GM20000 (cell line): Measurements from ENCODE around the gene KCTD14.
"Not testable (repeated sequence)": the region's sequence is repeated elsewhere in the genome, so short reads cannot be mapped to it uniquely, and the experiment has no call there.

Source experiments
- DNase-seq: peaks from one replicate; pipeline ENCODE4 v3.0.0; 2012; ENCODE audit warnings: low spot score
- TF ChIP-seq, protein P1 (sequence below): IDR thresholded peaks from 2 replicates; pipeline ENCODE4 v1.5.1; 2012; ENCODE audit warnings: mild to moderate bottlenecking, control low read depth; ENCODE audit errors: extremely low read depth, missing control alignments

Gene KCTD14

GRCh38 chr11:77999446-78000030 is 23.5 kb downstream of the KCTD14 start:
- TF ChIP-seq, protein P1, sequence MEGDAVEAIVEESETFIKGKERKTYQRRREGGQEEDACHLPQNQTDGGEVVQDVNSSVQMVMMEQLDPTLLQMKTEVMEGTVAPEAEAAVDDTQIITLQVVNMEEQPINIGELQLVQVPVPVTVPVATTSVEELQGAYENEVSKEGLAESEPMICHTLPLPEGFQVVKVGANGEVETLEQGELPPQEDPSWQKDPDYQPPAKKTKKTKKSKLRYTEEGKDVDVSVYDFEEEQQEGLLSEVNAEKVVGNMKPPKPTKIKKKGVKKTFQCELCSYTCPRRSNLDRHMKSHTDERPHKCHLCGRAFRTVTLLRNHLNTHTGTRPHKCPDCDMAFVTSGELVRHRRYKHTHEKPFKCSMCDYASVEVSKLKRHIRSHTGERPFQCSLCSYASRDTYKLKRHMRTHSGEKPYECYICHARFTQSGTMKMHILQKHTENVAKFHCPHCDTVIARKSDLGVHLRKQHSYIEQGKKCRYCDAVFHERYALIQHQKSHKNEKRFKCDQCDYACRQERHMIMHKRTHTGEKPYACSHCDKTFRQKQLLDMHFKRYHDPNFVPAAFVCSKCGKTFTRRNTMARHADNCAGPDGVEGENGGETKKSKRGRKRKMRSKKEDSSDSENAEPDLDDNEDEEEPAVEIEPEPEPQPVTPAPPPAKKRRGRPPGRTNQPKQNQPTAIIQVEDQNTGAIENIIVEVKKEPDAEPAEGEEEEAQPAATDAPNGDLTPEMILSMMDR: no peak
- no peak for DNase-seq

DNA sequence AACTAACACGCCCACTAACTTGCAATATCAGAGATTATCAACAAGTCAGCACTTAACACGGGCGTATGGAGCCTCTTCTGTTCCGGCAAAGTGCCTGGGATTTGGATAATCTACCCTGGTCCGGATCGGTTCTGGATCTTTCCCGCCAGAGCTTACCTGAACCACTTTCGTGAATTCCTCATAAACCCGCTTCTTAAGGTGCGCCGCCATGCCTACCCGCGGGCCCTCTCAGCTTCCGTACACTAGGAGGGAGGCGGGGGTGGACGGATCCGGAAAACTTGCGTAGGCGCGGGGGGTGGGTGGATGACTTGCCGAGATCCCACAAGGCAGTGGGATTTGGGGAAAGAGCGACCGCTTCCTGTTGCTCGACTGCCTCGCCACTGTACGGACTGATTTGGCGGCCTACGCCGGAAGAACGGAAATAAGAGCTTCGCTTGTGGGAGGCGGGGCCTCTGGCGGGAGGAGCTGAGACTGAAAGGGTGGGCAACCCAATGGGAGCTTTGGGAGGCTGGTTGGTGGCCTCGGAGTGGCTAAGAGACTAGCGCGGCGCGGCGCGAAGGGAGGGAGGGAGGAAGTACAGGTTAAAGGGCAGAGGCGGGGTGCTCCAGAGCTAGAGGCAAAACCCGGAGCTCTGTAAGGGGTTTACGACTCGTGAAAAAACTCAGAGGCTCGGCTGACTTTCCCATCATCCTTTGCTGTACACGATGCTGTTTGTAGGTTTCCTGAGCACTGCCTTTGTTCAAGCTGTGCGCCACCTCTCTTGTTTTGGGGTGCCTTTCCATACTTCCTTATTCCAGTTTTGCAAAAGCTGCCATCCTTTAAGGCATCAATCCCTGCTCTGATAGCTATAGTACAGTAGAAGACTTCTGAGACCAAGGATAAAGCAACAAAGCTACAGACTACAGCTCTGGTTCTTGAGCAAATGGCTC is 28.4 kb downstream of the KCTD14 start, which contains the start of gene INTS4:
INTS4 (minus strand) TSS at position 235 of the 929 bp plus-strand sequence; CDS start at position 210, 25 bp downstream.
- TF ChIP-seq, protein P1: no peak
- DNase-seq: peak; percentile 90

DNA sequence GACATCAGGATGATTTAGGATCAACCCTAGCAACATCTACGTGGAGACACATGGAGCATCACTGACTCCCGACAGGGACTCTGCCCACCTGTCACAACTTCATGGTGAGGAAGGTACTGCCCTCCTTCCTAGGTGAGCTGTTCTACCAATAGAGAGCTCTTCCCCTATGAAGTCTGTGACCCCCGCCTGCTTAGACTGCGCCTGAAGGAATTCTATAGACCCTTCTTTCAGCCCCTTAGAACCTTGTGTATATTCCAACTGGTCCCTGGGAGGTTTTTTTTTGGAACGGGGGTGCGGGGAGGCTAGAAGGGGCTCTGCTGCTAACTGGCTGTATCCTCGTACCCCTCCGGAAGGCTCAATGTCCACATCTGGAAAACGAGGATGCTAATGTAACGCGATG is 29.2 kb downstream of the KCTD14 start:
- no peak for DNase-seq
- TF ChIP-seq, protein P1: no peak

DNA sequence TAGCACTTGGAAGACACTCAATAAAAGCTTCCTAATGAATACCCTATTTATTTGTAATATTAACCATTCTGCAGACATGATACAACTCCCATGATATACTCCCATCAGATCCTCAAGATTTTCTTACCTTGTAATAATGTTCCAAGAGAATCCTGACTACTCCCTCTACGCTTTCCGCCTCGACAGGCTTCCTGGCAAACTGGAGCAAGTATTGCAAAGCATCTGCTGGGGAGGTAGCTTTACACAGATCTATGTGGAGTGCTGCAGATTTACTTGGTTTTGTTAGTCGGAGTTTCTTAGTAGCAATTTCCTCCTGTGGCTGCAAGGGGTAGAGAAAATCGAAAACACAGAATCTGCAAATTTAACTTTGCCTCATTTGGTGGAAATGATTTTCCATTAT is 32.1 kb downstream of the KCTD14 start:
- no peak for DNase-seq
- TF ChIP-seq, protein P1: no peak

DNA sequence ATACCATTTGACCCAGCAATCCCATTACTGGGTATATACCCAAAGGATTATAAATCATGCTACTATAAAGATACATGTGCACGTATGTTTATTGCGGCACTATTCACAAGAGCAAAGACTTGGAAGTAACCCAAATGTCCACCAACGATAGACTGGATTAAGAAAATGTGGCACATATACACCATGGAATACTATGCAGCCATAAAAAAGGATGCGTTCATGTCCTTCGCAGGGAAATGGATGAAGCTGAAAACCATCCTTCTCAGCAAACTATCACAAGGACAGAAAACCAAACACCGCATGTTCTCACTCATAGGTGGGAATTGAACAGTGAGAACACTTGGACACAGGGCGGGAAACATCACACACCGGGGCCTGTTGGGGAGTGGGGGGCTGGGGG is 36.6 kb downstream of the KCTD14 start:
- not testable (repeated sequence) for DNase-seq

GRCh38 chr11:77981346-77981947 is 41.6 kb downstream of the KCTD14 start:
- no peak for DNase-seq
- TF ChIP-seq, protein P1: no peak

DNA sequence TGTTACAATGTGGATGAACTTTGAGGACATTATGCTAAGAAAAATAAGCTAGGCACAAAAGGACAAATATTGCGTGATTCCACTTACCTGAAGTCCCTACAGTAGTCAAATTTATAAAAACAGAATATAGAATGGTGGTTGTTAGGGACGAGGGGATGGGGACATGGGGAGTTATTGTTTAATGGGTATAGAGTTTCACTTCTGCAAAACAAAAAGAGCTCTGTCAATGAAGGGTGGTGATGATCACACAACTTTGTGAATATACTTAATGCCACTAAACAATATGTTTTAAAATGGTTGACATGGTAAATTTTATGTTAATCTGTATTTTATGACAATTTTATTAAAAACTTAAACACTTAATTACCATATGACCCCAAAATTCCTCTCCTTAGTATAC is 54.7 kb downstream of the KCTD14 start:
- DNase-seq: peak; percentile 18
- TF ChIP-seq, protein P1: no peak
